GM10248 (cell line): ENCODE data around the gene CABLES2.
"Not testable (repeated sequence)": the region's sequence is repeated elsewhere in the genome, so short reads cannot be mapped to it uniquely, and the experiment has no call there.

Source experiments
- CTCF ChIA-PET: fragments of 300-600 bp; sonication (Branson Sonifier 250); formaldehyde crosslinking; extraction: SDS; loops from one replicate; lab custom pipeline; 2021; ENCODE audit warnings: antibody characterized with exemption; lab: Yijun Ruan, JAX
- POLR2A ChIA-PET: fragments of 350-650 bp; sonication (Branson Sonifier 250); formaldehyde crosslinking; extraction: SDS; loops from one replicate; lab custom pipeline; 2020; ENCODE audit warnings: antibody characterized with exemption; lab: Yijun Ruan, JAX
- DNase-seq: peaks from one replicate; pipeline ENCODE4 v3.0.0; 2012; ENCODE audit errors: extremely low spot score
- CTCF ChIP-seq: IDR thresholded peaks from 2 replicates; pipeline ENCODE4 v1.5.1; 2012; ENCODE audit warnings: mild to moderate bottlenecking, low read depth; ENCODE audit errors: extremely low read depth, missing control alignments, control extremely low read depth

The CABLES2 gene

GRCh38 chr20:62378215-62378614, 28.9 kb downstream of the CABLES2 start:
- ChIA-PET CTCF (no interaction called here), POLR2A (no interaction called here)
- TF ChIP-seq CTCF: no peak
- DNase-seq: no peak

DNA sequence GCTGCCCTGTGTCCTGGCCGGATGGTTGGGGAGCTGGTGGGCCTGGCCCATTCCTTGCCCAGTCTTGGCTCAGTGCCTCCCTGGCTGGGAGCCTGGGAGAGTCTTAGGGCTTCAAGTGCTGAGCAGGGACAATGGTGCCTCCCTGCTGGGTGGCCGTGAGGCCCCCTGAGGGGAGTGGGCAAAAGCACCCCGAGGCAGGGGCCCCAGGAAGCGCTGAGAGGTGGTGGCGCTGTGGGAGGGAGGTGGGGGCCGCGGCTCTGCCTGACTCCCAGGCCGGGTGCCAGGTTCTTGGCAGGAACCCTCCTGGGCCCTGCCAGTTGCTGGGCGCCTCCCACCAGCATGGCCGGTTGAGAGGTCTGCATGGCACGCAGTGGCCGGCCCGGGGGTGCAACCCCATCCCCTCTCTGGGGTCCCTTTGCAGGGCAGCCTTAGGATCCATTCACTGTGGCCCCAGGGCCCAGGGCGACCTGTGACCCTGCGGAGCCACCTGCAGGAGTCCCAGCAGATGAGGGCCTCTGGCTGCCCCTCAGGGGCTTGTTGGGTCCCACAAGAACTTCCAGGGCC, 29.4 kb downstream of the CABLES2 start:
- POLR2A ChIA-PET: no interaction called here
- no peak for DNase-seq
- CTCF ChIA-PET: no interaction called here
- TF ChIP-seq CTCF: no peak

DNA sequence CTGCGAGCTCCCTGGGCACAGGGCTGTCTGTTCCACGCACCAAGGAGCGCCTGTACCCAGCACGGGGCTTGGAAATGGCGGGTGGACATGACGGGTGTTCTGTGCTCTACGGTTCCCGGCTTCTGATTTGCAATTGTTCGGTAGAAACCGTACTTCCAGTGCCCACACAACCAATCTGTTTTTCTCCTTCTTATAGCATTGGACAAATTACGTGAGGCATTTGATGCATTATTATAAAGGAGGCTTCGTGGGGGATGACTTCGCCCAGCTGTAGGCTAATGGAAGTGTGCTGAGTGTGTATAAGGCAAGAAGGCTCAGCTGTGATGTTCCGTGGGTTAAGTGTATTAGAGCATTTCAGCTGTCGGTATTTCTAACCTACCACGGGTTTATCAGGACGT, 30.0 kb downstream of the CABLES2 start:
- ChIA-PET CTCF (no interaction called here), POLR2A (no interaction called here)
- TF ChIP-seq CTCF: no peak
- DNase-seq: no peak

GRCh38 chr20:62376112-62377063, 30.7 kb downstream of the CABLES2 start:
- ChIA-PET CTCF (no interaction called here), POLR2A (no interaction called here)
- DNase-seq: no peak
- no peak for TF ChIP-seq CTCF

GRCh38 chr20:62374331-62375152, 32.5 kb downstream of the CABLES2 start:
- CTCF ChIA-PET: interaction anchor here (2.7 kb wide), 1 partner anchor 8 kb away, joined by 12 read pairs; no protein-coding TSS in a partner anchor
- TF ChIP-seq CTCF: no peak
- POLR2A ChIA-PET: no interaction called here
- no peak for DNase-seq

GRCh38 chr20:62373631-62374179, 33.4 kb downstream of the CABLES2 start:
- CTCF ChIA-PET: interaction anchor here (2.7 kb wide), 1 partner anchor 9 kb away, joined by 12 read pairs; no protein-coding TSS in a partner anchor
- POLR2A ChIA-PET, DNase-seq: not testable (repeated sequence)
